ENCODE results near the gene MFSD11.
"Not testable (repeated sequence)": the region's sequence is repeated elsewhere in the genome, so short reads cannot be mapped to it uniquely, and the experiment has no call there.

The MFSD11 gene

GRCh38 chr17:76726776-76727718, 10.9 kb upstream of the MFSD11 start, which contains the start of gene METTL23:
Gene METTL23, plus strand, starts transcription at chr17:76726839. Its CDS starts 2,872 bp downstream, at chr17:76729711.
- peak; percentile 90 for DNase-seq (ENCODE audit: low spot score)

- no peak for DNase-seq (ENCODE audit: low spot score)
These were observed 10.0 kb upstream of the MFSD11 start for GRCh38 chr17:76727745-76728456.

GRCh38 chr17:76731800-76732733, 5.9 kb upstream of the MFSD11 start:
- not testable (repeated sequence) for DNase-seq (ENCODE audit: low spot score)

GRCh38 chr17:76732734-76733617, 4.9 kb upstream of the MFSD11 start:
- DNase-seq (ENCODE audit: low spot score) = no peak

- no peak for DNase-seq (ENCODE audit: low spot score)
These were observed 4.3 kb upstream of the MFSD11 start for GRCh38 chr17:76733618-76733957.

- DNase-seq (ENCODE audit: low spot score) = no peak
These were observed 3.7 kb upstream of the MFSD11 start for GRCh38 chr17:76734080-76734840.

DNA sequence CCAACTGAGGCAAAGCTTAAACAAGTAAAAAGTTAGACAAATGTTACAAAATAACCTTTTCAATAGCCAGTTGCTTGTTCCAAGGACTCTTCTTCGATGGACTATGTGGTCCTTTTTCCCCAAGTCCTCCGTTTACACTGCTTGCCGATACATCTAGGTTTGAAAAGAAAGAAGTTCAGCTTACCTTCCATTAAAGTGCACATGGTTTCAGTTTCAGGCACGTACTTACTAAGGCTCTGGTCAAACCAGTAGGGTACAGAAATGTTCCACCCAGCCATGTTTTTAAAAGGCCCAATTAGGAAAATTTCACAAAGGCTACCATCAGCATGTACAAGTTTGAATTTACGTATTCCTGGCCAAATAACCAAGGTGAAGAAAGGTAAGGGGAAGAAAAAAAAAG, 2.9 kb upstream of the MFSD11 start:
- no peak for DNase-seq (ENCODE audit: low spot score)

DNA sequence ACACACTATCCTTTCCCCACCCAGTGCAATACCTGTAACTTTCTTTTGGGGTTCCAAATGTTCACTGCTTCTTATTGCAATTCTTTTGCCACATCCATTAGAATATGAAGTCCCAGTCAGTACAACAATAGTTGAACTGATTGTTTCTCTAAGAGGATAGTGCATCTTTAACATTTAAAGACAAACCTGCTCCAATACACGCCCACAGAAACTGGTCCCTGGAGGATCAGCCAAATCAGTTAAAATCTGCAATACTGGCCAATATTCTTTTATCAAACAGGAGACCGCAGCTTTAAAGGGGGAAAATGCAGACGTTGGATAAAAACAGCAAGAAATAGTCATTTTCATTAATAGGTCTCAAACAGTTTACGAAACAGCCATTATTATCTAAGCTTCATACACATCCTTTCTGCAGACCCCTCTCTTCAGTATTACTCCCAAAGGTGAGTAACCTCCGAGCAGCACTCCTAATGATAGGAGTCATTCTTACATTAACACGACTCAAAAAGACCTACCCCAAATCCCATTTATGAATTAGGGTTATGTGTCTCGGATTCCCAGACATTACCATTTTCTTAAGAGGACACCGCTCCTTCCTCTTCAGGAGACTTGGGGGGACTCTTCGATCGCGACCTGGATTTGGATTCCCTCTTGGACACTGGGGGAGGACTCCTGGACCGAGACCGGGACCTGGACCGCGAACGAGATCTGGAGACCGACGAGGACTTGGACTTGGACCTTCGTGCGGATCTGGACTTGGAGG, 2.2 kb upstream of the MFSD11 start:
- DNase-seq (ENCODE audit: low spot score) = no peak

DNA sequence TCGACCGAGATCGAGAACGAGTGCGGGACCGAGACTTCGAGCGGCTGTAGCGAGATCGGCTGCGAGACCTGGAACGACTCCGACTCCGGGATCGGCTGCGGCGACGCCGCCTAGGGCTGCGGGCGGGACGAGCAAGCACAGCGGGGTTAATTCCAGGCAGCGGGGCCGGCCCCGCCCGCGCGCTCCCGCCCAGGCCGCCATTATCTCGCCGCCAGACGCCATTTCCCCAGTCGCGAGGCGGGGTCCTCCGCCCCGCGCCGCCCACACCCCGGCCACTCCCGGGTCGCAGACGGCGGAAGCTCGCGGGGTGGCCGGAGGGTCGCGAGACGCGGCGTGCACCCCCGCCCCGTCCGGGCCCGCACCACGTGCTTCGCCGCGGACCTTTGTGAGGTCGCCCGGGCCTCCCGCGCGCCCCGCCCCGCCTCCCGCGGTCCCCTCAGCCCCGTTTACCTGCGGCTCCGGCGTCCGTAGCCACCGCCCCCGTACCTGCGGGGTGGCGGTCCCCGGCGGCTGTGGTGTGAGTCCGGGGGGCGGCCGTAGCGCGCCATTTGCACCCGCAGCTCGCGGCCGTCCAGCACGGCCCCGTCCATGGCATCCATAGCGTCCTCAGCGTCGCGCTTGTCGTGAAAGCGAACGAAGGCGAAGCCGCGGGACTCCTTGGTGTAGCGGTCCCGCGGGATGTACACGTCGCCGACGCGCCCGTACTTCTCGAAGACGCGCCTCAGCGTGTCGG, 1.4 kb upstream of the MFSD11 start:
- DNase-seq (ENCODE audit: low spot score) = peak; percentile 87

DNA sequence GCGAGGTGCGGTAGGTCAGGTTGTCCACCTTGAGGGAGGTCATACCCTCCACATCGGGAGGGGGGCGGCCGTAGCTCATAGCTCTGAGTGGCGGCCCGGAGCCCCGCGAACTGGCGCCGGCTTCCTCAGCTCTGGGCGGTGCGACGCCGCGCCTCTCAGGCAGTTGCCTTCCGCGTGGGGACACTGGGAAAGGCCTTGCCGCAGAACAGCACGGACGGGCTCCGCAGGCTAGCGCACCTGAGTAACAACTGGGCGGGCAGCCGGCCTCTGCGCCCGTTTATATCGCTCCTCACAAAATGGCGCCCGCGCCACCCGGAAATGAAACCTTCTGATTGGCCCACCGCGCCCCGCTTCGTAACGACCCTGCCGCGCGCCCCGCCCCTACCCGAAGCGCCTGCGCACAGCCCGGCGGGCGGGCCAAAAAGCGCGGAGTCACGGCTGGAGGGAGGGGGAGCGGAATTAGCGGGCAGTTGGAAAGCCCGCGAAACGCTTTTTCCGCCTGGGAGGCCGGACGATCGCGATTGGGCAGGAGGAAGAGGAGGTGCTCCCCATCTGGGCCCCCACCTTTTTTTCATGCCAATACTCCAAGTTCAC, 740 bp upstream of the MFSD11 start, which contains the start of gene SRSF2:
TSS of gene SRSF2 (minus strand) at position 250 of the 594 bp plus-strand sequence. CDS start at position 79, 171 bp downstream.
- peak; percentile 100 for DNase-seq (ENCODE audit: low spot score)

- no peak for DNase-seq (ENCODE audit: low spot score)
These were observed 540 bp downstream of the MFSD11 start for GRCh38 chr17:76738468-76738850.

- DNase-seq (ENCODE audit: low spot score) = not testable (repeated sequence)
These were observed 1.7 kb downstream of the MFSD11 start for GRCh38 chr17:76739568-76740115.

DNA sequence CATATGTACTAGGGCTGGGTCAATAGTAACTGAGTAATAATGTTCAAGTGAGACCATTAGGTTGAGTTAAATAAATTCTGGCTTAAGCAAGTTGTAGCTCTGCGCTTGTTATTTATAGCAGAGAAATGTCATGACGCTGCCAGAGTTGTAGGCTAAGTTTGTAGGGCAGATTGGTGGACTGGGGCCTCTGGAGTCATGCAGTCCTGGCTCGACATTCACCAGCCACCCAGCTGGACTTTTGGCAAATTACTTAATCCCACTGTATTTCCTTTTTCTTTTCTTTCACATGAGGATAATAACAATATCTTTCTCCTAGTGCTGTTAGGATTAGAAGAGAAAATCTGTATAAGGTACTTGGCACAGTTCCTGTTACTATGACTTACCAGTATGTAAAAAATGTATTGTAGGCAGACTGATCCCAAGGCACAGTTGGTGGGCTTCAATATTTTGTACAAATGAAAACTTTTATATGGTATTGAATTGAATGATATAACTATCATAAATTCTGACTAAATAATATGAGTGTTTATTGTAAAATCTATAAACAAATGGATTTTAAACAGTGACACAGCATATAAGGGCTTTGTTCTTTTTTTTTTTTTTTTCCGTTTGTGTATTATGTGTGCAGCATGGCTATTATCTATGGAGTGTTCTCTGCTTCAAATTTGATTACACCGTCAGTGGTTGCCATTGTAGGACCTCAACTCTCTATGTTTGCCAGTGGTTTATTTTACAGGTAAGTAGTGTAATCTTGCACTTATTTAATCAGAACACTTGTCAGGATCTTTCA, 2.6 kb downstream of the MFSD11 start:
- DNase-seq (ENCODE audit: low spot score) = peak; percentile 51

GRCh38 chr17:76742958-76743357, 5.0 kb downstream of the MFSD11 start:
- no peak for DNase-seq (ENCODE audit: low spot score)

- DNase-seq (ENCODE audit: low spot score) = no peak
These were observed 6.8 kb downstream of the MFSD11 start for GRCh38 chr17:76744747-76745146.

- DNase-seq (ENCODE audit: low spot score) = not testable (repeated sequence)
These were observed 7.9 kb downstream of the MFSD11 start for GRCh38 chr17:76745785-76746184.

DNA sequence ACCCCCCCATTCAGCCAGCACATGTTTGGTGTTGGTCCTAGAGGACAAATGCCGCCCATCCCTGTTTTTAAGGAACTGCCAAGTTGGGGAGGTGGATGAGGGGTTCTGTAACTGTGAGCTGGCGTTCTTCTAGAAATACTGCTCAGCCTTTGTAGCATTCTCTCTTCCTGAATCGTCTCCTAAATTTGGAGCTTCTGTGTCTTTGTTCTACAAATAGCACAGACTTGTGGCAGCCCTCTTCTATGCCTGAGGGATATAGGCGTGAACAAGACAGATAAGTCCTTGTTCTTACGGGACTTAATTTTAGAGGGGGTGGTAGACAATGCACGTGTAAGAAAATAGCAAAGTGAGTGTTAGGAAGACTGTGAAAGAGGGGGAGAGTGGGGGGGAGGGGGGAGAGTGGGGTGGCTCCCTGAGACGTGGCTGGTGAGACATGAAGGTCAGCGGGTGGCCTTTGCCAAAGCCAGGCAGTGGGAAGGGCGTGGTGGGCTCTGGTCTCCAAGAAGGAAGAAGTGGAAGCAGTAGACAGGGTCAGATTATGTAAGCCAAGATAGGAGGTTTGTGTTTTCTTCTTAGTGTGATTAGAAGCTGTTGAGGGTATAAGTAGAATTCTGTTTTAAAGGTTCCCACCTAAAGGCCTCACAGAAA, 9.9 kb downstream of the MFSD11 start:
- DNase-seq (ENCODE audit: low spot score) = no peak
